Measurements from ENCODE around the gene SRPK1. TPM values are rescaled to one million over a fixed set of nuclear protein-coding genes. Genes with fewer than 3 reads are reported as not detected.
"Not testable (repeated sequence)": the region's sequence is repeated elsewhere in the genome, so short reads cannot be mapped to it uniquely, and the experiment has no call there.

The SRPK1 gene
- total RNA-seq, 2 experiments from 2014 or later: 88.2 to 101 TPM

DNA sequence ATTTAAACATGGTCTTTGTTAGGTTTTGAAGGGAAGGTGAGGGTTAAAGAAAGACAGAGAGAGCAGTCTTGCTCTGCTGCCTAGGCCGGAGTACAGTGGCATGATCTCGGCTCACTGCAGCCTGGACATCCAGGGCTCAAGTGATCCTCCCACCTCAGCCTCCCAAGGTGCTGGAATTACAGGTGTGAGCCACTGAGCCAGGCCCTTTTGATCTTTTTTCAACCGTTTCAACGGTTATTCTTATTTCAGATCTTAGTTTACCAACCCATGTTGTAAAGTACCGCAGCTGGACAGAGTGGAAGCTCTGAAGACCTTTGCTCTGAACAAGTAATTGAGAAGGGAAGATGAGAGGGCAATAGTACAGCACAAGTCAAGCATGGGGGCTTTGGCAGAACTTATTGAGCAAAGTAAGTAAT, 1.2 kb upstream of the SRPK1 start:
- peaks cover 13% of the 10 kb centered on the region for H3K36me3 Mint-ChIP-seq
- no peak overlapping the region for H3K27ac Mint-ChIP-seq
- no peaks in the 10 kb centered on the region for H3K27me3 Mint-ChIP-seq
- no peak for ATAC-seq
- no peaks in the 10 kb centered on the region for H3K9me3 Mint-ChIP-seq (ENCODE audit: low read depth)
- CTCF ChIA-PET: interaction anchor here (1.0 to 1.7 kb wide), 3 partner anchors 105 to 186 kb away, joined by 3 to 6 read pairs (median 4); partner anchors contain the start of gene MAPK14
- DNase-seq: no peak
- H3K4me3 Mint-ChIP-seq: peak overlapping the region; percentile 90
- peaks cover 38% of the 10 kb centered on the region for H3K4me1 Mint-ChIP-seq

DNA sequence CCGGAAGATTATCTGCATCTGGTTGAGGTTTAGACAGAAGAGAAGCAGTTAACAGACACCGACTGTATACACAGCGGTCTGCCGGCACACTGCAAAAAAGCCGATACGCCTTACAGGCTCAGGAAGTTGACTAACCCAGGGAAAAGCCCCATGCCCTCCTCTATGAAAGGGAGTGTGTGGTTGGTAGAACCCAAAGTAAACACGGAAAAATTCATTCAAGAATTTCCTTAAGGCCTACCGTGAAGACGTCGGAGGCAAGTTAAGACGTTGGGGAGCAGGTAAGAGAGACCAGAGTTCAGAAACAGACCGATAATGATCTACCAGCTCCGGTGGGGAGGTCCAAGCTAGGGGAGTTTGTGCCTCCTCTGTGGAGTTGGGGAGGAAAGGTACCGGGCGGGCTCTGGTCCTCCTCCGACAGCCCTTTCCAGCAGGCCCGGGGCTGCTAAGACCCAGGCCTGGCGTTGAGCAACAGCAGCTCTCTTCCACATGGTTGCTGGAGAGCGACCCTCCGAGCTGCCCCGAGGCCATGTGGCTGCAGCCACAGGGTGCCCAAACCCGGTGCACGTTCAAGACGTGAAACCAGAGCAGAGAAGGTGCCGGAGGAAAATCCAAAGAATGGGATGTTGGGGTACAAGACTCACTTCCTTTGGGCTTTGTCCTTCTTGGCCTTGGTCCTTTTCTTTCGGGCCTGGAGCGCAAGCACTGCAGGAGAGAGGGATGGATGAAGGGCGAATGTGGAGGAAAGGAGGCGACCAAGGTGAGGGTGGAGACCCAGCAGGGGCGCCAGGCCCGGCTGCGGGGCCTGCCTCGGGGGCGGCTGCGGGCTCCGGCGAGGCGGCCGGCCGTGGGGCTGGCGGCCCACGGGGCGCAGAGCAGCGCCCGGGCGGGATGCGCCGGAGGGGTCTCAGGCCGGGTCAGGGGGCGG, 809 bp downstream of the SRPK1 start:
- CTCF ChIA-PET: interaction anchor here (0.6 to 1.7 kb wide), 2 partner anchors 10 to 175 kb away, joined by 3 to 6 read pairs; no protein-coding TSS in a partner anchor
- peaks cover 41% of the 10 kb centered on the region for H3K4me1 Mint-ChIP-seq
- DNase-seq: peak; percentile 68
- no peaks in the 10 kb centered on the region for H3K9me3 Mint-ChIP-seq (ENCODE audit: low read depth)
- peak overlapping the region; percentile 99 for H3K4me3 Mint-ChIP-seq
- peak overlapping the region; percentile 97 for H3K27ac Mint-ChIP-seq
- peaks cover 19% of the 10 kb centered on the region for H3K36me3 Mint-ChIP-seq
- no peaks in the 10 kb centered on the region for H3K27me3 Mint-ChIP-seq
- peak; percentile 43 for ATAC-seq

DNA sequence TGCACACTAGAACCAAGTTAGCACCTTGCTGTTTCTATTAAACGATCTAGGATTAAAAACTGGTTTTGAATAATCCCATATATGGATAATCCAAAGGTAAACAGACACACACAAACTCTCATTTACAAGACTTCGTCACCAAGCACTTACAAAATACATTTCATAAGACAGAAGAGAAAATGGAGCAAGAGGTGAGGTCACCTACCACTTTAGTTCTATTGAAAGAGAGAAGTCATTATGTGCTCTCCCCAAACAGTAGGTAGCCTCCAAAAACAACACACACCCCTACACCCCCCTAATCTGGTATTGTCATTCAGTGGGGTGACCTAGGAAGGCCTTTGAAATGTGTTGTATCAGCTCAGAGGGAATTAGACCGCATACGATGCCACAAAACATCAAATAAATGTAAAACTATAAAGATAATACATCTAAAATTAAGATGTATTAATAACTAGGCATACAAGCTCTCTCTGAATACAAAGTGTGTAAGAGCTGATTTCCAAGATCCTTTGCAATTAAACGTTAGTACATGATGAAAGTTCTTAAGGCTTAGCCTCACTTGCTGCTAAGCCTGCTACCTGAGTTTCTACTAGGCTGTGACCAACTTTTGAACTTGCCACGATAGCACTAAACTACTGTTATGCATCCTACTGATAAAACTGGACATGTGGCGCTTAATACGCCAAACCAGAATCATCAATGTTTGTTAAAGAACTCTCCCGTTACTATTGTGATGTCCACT, 1.6 kb downstream of the SRPK1 start:
- Mint-ChIP-seq H3K4me1 (peaks cover 42% of the 10 kb centered on the region), H3K4me3 (peak overlapping the region; percentile 99), H3K36me3 (peaks cover 24% of the 10 kb centered on the region), H3K27me3 (no peaks in the 10 kb centered on the region), H3K9me3 (ENCODE audit: low read depth) (no peaks in the 10 kb centered on the region), H3K27ac (peak overlapping the region; percentile 97)
- DNase-seq (no peak), ATAC-seq (peak; percentile 20)
- CTCF ChIA-PET: interaction anchor here (0.6 kb wide), 1 partner anchor 9 kb away, joined by 3 read pairs; no protein-coding TSS in a partner anchor

DNA sequence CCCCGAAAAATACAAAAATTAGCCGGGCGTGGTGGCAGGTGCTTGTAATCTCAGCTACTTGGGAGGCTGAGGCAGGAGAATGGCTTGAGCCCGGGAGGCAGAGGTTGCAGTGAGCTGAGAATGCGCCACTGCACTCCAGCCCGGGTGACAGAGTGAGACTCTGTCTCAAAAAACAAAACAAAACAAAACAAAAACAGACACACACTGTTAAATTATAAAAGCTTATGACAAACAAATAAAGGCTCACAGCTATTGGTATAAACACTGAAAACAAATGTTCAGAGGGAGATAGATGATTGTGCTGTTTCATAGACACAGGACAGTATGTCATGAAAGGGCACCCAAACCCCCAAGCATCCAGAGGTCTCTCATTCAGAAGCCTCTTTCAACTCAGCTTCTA, 4.0 kb downstream of the SRPK1 start:
- not testable (repeated sequence) for H3K27me3 Mint-ChIP-seq; H3K4me3 Mint-ChIP-seq; DNase-seq; H3K9me3 Mint-ChIP-seq (ENCODE audit: low read depth); ATAC-seq
- peak overlapping the region; percentile 12 for H3K27ac Mint-ChIP-seq
- H3K36me3 Mint-ChIP-seq: peaks cover 42% of the 10 kb centered on the region
- H3K4me1 Mint-ChIP-seq: peaks cover 30% of the 10 kb centered on the region
- CTCF ChIA-PET: interaction anchor here (1.0 to 1.2 kb wide), 3 partner anchors 13 to 178 kb away, joined by 3 to 4 read pairs (median 3); partner anchors contain the start of gene MAPK14

DNA sequence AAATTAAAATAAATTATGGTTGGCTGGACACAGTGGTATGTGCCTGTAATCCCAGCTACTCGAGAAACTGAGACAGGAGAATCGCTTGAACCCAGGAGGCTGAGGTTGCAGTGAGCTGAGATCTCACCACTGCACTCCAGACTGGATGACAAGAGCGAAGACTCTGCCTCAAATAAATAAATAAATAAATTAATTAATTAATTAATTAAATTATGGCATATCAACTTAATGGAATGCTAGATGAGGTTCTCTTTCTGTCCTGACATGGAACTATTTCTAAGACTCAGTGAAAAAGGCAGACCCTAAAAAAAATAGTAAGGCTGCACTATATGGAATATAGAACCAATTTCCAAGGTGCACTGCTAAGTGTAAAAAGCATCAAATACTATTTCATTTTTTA, 4.8 kb downstream of the SRPK1 start:
- no peak for DNase-seq
- H3K27ac Mint-ChIP-seq: no peak overlapping the region
- H3K9me3 Mint-ChIP-seq (ENCODE audit: low read depth): peaks cover 2% of the 10 kb centered on the region
- no peak for ATAC-seq
- H3K36me3 Mint-ChIP-seq: peaks cover 49% of the 10 kb centered on the region
- no peaks in the 10 kb centered on the region for H3K27me3 Mint-ChIP-seq
- no peak overlapping the region for H3K4me3 Mint-ChIP-seq
- H3K4me1 Mint-ChIP-seq: peaks cover 27% of the 10 kb centered on the region
- CTCF ChIA-PET: interaction anchor here (1.0 to 1.1 kb wide), 2 partner anchors 12 to 179 kb away, joined by 3 to 4 read pairs; no protein-coding TSS in a partner anchor

DNA sequence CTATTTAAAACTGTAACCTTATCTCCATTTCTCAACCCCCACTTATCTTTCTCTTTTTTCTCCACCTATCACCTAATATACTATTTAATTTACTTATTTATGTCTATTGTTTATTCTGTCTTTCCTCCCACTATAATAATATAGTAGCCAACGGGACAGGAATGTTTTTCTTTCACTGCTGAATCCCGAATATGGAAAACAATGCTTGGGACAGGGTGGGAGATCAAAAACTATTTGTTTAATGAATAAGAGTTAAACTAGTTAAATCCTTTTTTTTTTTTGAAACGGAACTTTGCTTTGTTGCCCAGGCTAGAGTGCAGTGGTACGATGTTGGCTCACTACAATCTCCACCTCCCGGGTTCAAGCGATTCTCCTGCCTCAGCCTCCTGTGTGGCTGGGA, 6.4 kb downstream of the SRPK1 start:
- Mint-ChIP-seq H3K4me1 (peaks cover 27% of the 10 kb centered on the region), H3K27ac (no peak overlapping the region), H3K4me3 (no peak overlapping the region), H3K9me3 (ENCODE audit: low read depth) (peaks cover 13% of the 10 kb centered on the region), H3K36me3 (peaks cover 60% of the 10 kb centered on the region), H3K27me3 (no peaks in the 10 kb centered on the region)
- ATAC-seq: no peak
- CTCF ChIA-PET: no interaction called here
- no peak for DNase-seq

DNA sequence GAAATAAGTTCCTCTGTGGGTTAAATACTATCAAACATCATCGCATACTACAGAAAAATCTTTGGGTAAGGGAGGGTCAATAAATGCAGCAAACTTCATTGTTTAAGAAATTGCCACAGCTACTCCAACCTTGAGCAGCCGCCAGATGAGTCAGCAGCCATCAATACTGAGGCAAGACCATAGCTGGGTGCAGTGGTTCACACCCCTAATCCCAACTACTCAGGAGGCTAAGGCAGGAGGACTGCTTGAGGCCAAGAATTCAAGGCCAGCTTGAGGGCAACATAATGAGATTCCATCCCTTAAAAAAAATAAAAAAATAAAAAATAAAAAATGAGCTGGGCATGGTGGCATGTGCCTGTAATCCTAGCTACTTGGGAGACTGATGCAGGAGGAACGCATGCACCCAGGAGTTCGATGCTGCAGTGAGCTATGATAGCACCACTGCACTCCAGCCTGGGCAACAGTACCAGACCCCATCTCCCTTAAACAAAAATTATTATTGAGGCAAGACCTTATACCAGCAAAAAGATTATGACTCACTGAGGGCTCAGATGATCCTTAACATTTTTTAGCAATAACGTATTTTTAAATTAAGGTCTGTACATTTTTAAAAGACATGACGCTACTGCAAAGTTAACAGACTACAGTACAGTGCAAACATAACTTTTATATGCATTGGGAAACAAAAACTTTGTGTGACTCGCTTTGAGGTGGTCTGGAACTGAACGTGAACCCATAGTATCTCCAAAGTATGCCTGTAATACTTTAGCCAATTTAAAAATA, 8.8 kb downstream of the SRPK1 start:
- no peak for ATAC-seq
- no peak overlapping the region for H3K27ac Mint-ChIP-seq

DNA sequence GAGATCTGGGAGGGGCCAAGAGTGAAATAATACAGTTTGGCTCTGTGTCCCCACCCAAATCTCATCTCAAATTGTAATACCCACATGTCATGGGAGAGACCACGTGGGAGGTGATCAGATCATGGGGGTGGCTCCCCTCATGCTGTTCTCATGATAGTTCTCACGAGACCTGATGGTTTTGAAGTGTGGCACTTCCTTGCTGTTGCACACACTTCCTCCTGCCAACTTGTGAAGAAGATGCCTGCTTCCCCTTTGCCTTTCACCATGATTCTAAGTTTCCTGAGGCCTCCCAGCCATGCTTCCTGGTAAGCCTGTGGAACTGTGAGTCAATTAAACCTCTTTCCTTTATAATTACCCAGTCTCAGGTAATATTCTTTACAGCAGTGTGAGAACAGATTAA, 11.3 kb downstream of the SRPK1 start:
- H3K36me3 Mint-ChIP-seq: peaks cover 84% of the 10 kb centered on the region
- H3K4me1 Mint-ChIP-seq: peaks cover 17% of the 10 kb centered on the region
- ATAC-seq, DNase-seq, H3K27ac Mint-ChIP-seq, H3K27me3 Mint-ChIP-seq, H3K4me3 Mint-ChIP-seq: not testable (repeated sequence)
- H3K9me3 Mint-ChIP-seq (ENCODE audit: low read depth): peaks cover 28% of the 10 kb centered on the region
- CTCF ChIA-PET: interaction anchor here (1.0 kb wide), 1 partner anchor 10 kb away, joined by 3 read pairs; no protein-coding TSS in a partner anchor

More for the DNA sequence above, 8.8 kb downstream of the SRPK1 start:
- peaks cover 8% of the 10 kb centered on the region for H3K4me1 Mint-ChIP-seq
- peaks cover 76% of the 10 kb centered on the region for H3K36me3 Mint-ChIP-seq
- DNase-seq: no peak
- no peak overlapping the region for H3K4me3 Mint-ChIP-seq
- H3K27me3 Mint-ChIP-seq: no peaks in the 10 kb centered on the region
- CTCF ChIA-PET: interaction anchor here (1.0 to 1.1 kb wide), 2 partner anchors 7 to 20 kb away, joined by 3 read pairs; no protein-coding TSS in a partner anchor
- H3K9me3 Mint-ChIP-seq (ENCODE audit: low read depth): peaks cover 28% of the 10 kb centered on the region

DNA sequence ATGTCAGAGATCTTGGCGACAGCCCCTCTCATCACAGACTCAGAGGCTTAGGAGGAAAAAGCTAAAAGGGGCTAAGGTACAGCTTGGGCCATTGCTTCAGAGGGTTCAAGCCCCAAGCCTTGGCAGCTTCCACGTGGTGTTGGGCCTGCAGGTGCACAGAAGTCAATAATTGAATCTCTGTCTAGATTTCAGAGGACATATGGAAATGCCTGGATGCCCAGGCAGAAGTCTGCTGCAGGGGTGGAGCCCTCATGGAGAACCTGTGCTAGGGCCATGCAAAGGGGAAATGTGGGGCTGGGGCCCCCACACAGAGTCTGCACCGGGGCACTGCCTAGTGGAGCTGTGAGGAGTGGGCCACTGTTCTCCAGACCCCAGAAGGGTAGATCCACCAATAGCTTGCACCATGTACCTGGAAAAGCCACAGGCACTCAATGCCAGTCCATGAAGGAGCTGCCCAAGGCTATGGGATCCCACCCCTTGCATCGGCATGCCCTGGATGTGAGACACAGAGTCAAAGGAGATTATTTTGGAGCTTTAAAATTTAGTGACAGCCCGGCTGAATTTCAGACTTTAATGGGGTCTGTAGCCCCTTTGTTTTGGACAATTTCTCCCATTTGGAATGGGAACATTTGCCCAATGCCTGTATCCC, 12.0 kb downstream of the SRPK1 start:
- CTCF ChIA-PET, ATAC-seq, H3K4me3 Mint-ChIP-seq, H3K27ac Mint-ChIP-seq, H3K27me3 Mint-ChIP-seq, DNase-seq: not testable (repeated sequence)
- H3K4me1 Mint-ChIP-seq: peaks cover 15% of the 10 kb centered on the region
- H3K9me3 Mint-ChIP-seq (ENCODE audit: low read depth): peaks cover 28% of the 10 kb centered on the region
- peaks cover 82% of the 10 kb centered on the region for H3K36me3 Mint-ChIP-seq

DNA sequence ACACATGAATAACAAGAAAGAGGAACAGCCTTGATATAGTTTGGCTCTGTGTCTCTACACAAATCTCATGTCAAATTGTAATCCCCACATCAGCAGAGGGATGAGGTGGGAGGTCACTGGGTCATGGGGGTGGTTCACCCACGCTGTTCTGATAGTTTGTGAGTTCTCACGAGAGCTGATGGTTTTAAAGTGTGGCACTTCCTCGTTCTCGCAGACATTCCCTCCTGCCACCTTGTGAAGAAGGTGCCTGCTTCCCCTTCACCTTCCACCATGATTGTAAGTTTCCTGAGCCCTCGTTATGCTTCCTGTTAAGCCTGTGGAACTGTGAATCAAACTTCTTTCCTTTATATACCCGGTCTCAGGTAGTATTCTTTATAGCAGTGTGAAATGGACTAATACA, 13.1 kb downstream of the SRPK1 start:
- CTCF ChIA-PET: no interaction called here
- Mint-ChIP-seq H3K36me3 (peaks cover 79% of the 10 kb centered on the region), H3K4me1 (peaks cover 15% of the 10 kb centered on the region), H3K4me3 (no peak overlapping the region), H3K9me3 (ENCODE audit: low read depth) (peaks cover 28% of the 10 kb centered on the region), H3K27me3 (no peaks in the 10 kb centered on the region), H3K27ac (no peak overlapping the region)
- DNase-seq: no peak
- ATAC-seq: no peak

DNA sequence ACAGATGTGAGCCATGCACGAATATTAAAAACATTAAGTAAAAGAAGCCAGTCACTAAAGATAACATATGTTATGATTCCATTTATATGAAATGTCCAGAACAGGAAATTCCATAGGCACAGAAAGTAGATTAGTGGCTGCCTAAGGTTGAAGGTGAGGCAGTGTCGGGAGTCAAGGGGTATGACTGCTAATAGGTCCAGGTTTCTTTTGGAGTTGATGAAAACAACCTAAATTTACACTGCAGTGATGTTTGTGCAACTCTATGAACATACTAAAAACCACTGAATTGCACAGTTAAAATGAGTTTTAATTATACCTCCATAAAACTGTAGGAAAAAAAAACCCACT, 14.4 kb downstream of the SRPK1 start:
- H3K36me3 Mint-ChIP-seq: peaks cover 70% of the 10 kb centered on the region

DNA sequence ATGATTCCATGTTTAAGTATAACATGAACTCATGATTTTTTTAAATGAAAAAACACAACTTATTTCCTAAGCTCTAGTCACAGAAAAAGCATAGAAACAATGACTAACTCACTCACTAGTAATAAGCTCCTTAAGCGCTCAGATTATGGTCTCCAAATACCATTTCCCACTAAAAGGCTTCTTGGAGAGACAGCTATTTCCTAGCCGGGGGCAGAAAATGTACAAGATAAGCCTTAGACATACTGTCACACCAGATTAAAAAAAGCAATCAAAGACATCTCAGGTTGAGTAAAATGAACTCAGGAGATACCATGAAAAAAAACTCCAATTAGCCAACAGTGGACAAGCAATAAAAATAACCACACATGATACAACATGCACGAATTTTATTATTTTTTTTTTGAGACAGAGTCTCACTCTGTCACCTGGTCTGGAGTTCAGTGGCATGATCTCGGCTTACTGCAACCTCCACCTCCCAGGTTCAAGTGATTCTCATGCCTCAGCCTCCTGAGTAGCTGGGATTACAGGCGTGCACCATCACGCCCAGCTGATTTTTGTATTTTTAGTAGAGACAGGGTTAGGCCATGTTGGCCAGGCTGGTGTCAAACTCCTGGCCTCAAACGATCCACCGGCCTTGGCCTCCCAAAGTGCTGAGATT, 14.9 kb downstream of the SRPK1 start:
- H3K27me3 Mint-ChIP-seq: no peaks in the 10 kb centered on the region
- H3K4me3 Mint-ChIP-seq: no peak overlapping the region
- peaks cover 69% of the 10 kb centered on the region for H3K36me3 Mint-ChIP-seq
- H3K4me1 Mint-ChIP-seq: peaks cover 13% of the 10 kb centered on the region
- no peak overlapping the region for H3K27ac Mint-ChIP-seq
- CTCF ChIA-PET: no interaction called here
- peaks cover 25% of the 10 kb centered on the region for H3K9me3 Mint-ChIP-seq (ENCODE audit: low read depth)
- DNase-seq (no peak), ATAC-seq (no peak)

More for the DNA sequence above, 14.4 kb downstream of the SRPK1 start:
- Mint-ChIP-seq H3K4me3 (no peak overlapping the region), H3K4me1 (peaks cover 13% of the 10 kb centered on the region), H3K9me3 (ENCODE audit: low read depth) (peaks cover 28% of the 10 kb centered on the region), H3K27me3 (no peaks in the 10 kb centered on the region), H3K27ac (no peak overlapping the region)
- DNase-seq (no peak), ATAC-seq (no peak)
- CTCF ChIA-PET: no interaction called here
